WTC11 (cell line): ENCODE data around the gene MN1.

Experiments
- AR ChIP-seq: fragments of 250-450 bp; sonication (Bioruptor Pico); IDR thresholded peaks from 2 replicates; pipeline ENCODE4 v1.9.0; 2021; ENCODE audit warnings: mild to moderate bottlenecking
- CREB1 ChIP-seq: sonication (generic); formaldehyde crosslinking; IDR thresholded peaks from 2 replicates; pipeline ENCODE4 v1.8.0; 2023; ENCODE audit warnings: mild to moderate bottlenecking, missing genetic modification reagents
- CTCF ChIP-seq: fragments of 200-600 bp; IDR thresholded peaks from 2 replicates; pipeline ENCODE4 v1.8.0; 2022; ENCODE audit warnings: antibody characterized with exemption
- JAZF1 ChIP-seq: fragments of 250-450 bp; sonication (Bioruptor Pico); IDR thresholded peaks from 2 replicates; pipeline ENCODE4 v1.9.0; 2021; ENCODE audit warnings: moderate library complexity, mild to moderate bottlenecking, inconsistent platforms
- MAX ChIP-seq: sonication (generic); formaldehyde crosslinking; IDR thresholded peaks from 2 replicates; pipeline ENCODE4 v1.8.0; 2022; ENCODE audit warnings: mild to moderate bottlenecking, missing genetic modification reagents
- TCF7 ChIP-seq: sonication (generic); formaldehyde crosslinking; IDR thresholded peaks from 2 replicates; pipeline ENCODE4 v1.8.0; 2022; ENCODE audit warnings: mild to moderate bottlenecking, low read depth, missing genetic modification reagents, moderate library complexity
- TEAD4 ChIP-seq: sonication (generic); formaldehyde crosslinking; IDR thresholded peaks from 2 replicates; pipeline ENCODE4 v1.8.0; 2022; ENCODE audit warnings: mild to moderate bottlenecking, missing genetic modification reagents
- ZNF121 ChIP-seq: sonication (generic); formaldehyde crosslinking; IDR thresholded peaks from 2 replicates; pipeline ENCODE4 v1.8.0; 2023; ENCODE audit warnings: missing genetic modification reagents
- ZNF138 ChIP-seq: sonication (generic); formaldehyde crosslinking; conservative IDR thresholded peaks from 2 replicates; pipeline ENCODE4 v1.8.1; 2022; ENCODE audit warnings: mild to moderate bottlenecking, moderate library complexity, missing genetic modification reagents

GRCh38 chr22:27774200-27774599 is 27.4 kb downstream of the MN1 start:
- no peak for TF ChIP-seq CTCF
- TF ChIP-seq ZNF121 (CRISPR knock-in tag), result 0 out of 2 replicates have a peak, but pooled peaks have one; percentile 17
- no peak for TF ChIP-seq TEAD4 (CRISPR knock-in tag)
- no peak for TF ChIP-seq AR (CRISPR knock-in tag)
- no peak for TF ChIP-seq CREB1 (CRISPR knock-in tag)
- no peak for TF ChIP-seq ZNF138 (CRISPR knock-in tag)
- TF ChIP-seq MAX (CRISPR knock-in tag), result no peak
- TF ChIP-seq JAZF1 (CRISPR knock-in tag), result no peak
- no peak for TF ChIP-seq TCF7 (CRISPR knock-in tag)
